ENCODE results near the gene STRN4. TPM values are rescaled to one million over a fixed set of nuclear protein-coding genes. Genes with fewer than 3 reads are reported as not detected.

The STRN4 gene
- total RNA-seq, 1 donor from 2014 or later: 46.1 TPM

DNA sequence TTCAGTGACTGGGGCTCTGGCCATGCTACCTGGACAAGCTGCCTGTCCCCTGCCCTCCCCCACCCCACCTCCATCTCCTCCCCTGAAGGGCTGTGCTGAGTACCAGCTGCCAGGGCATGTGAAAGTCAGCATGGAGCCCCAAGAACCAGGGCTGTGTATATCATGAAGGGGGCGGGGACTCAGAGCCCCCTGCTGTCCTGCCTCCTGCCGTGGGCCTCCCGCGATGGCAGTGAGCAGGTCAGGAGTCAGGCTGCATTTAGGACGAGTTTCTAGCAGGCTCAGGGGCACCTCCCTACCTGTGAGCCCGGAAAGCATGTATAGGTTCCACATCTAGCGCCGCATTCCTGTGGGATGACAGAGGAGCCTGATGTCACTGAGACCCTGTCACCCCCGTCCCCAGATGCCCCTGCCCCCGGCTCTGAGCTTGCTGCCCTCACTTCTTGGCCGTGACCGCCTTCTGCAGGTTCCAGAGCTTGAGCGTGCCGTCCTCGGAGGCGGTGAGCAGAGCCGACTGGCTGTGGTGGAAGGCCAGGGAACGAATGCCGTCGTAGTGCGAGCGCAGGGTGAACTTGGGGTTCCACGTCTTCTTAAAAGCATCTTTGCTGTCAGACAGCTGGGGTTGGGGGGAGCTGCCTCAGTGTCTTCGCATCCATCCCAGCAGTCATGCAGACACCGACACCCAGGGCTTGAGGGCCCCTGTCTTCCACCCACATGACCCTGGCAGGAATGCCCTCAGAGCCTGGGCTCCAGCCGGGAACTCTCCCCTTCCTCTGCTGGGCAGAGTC lies 21.0 kb downstream of the STRN4 start:
- no peak for DNase-seq

DNA sequence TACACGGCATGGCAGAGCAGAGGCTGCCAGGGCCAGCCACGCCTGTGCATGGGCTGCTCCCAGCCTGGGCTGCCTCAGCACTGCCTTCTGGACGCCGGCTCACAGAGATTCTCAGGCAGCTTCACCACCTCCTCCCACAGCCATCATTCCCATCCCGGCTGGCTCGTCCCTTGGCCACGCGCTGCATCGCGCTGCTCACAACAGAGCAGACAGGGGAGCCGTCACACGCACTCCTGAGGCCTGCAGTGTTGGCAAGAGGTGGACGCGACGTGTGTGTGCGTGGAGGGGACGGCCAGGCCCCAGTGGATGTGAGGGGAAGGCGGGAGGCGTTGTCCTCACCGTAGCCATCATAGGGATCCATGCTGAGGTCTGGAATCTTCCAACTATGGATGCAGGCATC lies 21.8 kb downstream of the STRN4 start:
- no peak for DNase-seq

DNA sequence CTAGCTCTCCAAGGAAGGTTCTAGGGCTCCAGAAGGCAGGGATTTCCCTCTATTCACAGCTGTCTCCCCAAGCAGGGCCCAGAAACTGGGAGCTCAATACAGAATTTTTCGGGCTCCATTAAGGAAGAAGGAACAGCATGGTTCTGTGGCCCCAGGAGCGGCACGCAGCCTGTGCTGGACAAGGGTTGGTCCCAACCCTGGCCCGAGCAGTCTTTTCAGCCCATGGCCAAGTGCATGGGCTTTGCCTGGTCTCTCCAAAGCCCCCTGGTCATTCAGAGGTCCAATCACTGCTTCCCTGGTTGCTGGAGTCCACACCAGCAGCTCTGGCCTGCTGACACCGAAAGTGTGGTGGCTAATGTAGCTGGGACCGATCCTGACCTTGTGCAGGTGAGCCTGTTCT lies 22.8 kb downstream of the STRN4 start:
- no peak for DNase-seq

DNA sequence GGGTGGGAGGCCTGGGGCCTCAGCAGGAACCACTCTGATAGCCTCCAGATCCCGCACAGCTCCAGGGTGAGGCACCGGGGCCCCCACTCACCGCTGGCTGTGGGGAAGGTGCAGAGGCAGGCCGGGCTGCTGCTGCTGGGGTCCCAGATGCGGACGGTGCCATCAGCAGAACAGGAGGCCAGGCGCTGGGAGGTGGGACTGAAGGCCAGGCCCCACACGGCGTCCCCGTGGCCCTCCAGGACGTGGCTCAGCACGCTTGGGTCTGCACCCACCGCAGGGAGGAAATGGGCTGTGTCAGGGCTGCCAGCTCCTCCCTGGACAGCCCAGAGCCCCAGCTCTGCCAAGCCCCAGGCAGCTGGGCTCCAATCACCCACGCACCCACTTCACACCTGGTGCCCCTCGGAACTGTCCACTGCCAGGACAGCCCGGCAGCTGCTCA lies 23.2 kb downstream of the STRN4 start:
- DNase-seq: no peak

DNA sequence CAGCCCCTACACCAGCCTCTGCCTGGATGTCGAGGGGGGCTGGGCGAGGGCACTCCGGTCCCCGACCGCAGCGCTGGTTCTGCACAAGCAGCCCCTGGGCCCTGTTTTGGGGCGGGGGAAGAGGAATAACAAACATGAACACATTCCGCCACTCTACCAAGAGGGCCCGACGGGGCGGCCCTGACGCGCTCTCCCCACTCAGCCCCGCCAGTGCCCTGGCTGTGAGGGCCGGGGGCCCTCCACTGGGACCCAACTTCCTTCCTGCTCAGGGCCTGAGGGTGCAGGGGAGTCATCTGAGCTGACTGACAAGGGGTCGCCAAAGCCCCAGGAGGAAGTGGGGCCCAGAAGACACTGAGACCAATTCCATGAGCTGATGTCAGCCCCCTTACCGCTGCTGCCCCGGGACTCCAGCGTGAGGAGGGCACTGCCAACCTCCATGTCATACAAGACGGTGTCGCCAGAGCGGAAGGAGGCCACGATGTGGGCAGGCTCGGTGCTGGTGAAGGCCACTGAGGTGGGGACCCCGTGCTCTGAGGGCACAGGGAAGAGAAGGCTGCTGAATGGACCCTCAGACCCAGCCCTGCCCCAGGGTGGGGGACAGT lies 23.7 kb downstream of the STRN4 start:
- no peak for DNase-seq

DNA sequence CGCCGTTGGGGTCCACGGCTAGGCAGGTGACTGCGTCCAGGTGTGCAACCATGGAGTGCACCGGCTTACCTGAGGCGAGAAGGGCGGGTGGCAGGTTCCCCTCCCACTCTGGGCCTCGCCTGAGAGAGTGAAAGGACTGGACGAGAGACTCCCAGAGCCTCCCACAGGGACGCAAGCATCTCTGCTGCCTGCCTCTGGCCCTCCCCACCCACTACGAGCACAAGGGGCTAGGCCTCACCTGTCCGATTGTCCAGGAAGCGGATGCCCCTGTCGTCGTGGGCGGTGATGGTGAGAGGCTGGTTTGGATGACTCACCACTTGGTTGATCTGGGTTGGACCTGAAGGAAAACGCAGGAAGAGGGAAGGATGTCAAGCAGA lies 24.3 kb downstream of the STRN4 start:
- no peak for DNase-seq

DNA sequence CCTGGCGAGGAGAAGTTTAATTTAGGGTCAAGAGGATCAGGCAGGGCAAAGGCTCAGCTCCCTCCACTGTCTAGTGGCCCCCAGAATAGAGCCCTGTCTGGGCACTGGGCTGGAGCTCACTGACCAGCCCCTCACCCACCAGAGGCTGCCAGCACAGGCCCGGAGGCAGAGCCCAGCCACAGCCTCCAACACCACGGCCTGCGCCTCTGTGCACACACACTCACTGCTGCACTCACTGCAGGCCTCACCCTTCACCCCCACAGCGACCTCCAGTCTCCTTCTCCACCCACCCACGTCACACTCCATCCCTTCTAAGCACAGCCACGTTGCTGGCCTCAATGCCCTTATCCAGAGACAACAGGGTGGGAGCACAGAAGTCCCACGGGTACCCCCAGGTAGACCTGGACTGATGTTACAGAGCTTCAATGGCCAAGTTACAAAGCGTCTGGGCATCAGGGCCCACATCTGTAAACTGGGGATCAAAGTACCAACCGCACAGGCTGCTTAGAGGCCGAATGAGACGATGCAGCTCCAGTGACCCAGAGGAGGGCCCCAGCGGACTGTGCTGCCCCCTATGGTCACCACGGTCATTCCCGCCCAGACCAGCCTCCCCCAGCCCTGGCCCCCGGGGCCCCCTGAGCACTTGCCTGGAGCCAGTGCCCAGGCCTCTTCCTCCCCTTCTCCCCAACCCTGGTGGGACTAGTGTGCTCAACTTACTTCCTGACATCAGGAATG lies 24.8 kb downstream of the STRN4 start:
- DNase-seq: no peak

DNA sequence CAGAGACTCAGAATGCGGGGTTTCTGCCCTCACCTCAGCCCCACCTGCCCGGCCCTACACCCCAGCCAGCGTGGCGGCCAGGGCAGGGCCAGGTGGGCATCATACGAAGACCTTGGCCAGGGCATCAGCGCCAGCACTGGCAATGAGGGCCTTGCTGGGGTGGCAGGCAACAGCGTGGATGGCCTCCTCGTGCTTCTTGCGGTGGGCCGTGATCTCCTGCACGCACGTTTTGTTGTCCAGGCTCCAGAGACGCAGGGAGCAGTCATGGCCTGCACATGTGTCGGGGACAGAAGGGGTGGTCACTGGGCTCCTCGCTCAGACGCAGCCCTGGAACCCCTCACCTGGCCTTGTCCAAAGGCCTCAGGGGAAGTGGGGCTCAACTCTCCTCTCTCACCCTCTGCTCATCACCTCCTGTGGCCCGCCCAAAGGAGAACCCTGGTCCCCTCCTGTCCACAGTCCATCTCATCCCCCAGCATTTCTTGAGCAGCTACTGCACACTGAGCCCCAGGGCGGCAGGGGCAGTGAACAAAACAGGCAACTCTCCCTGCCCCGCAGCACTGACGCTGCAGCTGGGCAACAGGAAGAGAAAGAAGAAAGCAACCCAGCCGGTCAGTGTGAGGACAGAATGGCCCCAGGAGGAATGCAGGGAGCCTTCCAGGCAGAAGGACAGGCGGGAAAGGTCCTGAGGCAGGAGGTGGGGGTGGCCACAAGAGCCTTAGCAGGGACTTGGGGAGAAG lies 25.6 kb downstream of the STRN4 start:
- DNase-seq: no peak

DNA sequence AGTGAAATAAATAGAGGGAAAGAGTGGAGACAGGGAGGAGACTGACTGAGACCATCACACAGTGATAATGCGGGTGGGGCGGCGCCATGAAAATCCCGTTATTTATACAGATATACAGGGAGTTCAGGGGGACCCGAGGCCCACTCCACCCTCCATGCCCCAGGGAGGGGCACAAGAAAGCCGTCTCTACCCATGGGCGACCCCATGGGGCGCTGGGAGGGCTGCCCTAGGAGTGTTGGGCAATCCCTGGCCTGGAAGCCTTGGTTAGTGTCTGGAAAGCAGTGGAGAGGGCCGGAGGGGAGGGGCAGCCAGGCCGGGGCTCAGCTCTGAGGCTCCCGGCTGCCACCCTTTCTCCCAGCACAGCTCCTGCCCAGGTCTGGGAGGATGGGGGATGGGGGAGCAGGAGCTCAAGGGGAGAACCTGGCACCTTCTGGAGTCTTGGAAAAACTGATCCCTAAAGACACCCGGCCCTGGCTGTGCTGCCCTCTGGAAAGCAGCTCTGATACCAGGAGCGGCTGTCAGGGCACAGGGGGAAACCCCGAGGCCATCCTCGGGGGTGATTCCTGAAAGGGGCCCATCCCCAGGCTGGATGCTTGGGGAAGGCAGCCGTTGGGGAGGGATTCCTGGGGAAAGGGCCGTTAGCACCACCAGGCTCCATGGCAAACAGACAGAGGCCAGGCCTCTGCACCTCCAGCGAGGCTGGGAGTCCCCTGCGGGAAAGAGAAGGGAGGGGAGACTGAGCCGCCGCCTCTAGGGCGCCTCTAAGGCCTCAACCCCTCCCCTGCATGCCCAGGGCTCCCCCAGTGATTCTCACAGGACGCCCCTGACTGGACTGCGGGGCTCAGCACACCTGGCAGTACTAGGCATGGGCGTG lies 26.4 kb downstream of the STRN4 start:
- DNase-seq: no peak

DNA sequence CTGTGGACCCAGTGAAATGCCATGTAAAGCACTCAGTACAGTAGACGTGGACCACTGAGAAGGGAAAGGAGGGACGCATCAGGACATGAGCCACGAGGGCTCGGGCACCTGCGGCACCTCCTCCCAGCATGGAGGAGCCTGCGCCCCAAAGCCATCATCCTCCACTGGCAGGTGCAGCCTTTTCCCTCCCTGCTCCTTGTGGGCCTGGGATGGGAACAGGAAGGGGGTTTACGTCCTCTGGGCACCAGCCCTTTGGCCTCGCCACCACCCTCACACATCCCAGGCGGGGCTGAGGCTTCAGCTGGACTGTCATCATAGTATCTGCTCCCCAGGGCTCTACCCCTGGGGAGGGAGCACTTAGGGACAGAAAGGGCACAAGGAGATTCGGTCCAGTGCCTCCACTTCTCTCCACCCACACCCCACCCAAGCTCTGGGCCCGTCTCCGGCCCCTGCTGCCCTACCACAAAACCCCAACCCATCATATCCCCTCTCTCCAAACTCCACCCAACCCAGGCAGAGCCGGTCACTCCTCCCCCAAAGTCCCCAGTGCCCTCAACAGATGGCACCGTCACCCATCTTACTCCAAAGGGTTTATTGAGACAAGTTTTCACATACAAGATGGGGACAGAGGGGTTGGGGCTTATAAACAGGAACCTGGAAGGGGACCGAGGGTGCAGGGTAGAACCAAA lies 27.2 kb downstream of the STRN4 start:
- DNase-seq: no peak

DNA sequence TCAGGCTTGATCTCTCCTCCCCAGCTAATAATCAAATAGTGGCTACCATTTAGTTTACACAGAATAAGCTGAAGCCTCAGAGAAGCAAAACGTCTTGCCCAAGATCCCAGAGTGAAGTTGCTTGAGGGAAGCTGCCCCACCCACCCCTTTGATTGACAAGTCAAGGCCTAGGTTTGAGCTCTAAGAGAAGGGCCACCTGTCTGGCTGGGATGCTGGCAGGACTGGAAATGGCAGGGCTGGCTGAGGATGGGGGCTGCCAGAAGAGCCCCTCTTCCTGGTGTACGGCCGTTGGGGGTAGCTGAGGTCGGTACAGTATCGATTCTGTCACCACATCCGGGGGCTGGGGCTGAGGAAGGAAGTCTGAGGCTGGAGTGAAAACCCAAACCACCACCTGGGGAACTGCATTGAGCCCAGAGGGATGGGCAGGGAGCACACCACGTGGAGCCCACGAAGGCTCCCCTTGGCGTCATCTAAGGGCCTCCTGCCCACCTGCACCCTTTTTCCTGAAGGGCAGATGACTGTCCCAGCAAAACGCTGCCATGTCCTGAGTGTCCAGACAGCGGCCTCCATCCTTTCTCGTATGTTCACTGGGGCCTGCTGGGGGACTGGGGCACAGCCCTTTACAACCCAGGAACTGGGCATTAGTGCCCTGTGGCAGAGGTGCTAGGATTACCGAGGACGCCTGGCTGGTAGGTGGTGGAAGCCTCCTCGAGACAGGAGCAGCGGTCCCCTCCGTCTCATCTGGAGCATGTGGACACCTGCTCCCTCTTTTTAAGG lies 27.9 kb downstream of the STRN4 start:
- DNase-seq: peak; percentile 23

DNA sequence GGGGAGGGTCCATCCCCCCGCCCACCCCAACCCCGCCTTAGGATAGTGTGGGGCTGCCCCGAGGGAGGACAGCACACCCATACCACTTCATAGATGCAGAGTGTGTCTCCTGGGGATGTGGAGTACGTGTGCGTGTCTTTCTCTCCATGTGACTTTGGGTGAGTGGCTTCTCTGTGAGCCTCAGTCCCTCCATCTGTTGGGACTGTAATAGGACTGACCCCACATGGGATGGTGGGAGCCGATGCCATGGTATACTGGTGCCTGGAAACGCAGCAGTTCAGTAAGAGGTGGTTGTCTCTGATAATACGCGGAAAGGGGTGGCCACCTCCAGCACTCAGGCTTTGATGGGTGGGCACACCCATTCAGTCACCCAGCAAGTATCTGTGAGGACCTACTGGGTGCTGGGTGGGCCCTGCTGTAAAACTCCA lies 28.5 kb downstream of the STRN4 start:
- DNase-seq: no peak

DNA sequence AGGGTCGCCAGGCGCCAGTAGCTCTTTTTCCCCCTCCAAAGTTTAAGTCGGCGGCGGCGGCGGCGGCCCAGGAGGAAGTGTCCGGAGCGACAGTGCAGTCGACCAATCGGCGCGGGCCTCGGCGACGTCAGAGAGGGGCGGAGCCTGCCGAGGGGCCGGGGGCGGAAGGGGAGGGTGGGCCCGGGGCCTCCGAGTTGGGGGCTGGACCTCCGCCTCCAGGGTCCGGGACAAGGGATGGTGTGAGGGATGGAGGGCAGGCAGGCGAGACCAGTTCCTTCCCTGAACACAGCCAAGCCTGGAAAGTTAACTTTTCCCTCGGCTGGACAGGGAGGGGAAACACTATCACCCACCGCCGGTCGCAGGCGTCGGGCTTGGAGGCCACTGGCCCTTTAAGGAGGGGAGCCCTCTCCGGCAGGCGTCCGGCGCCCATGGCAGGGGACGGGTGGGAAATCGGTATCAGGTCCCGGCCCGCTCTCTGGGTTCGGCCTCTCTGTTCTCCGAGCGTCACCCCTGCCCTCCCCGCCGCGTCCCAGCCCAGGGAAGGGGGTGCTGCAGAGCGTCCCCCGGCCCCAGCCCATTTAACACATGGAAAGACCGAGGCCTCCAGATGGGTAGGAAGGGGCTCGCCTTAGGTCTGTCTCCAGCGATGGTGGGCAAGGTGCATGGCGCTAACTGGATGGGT lies 29.1 kb downstream of the STRN4 start, which contains the start of gene PRKD2:
Gene PRKD2, minus strand, starts transcription at position 81 of the 682 bp plus-strand sequence. CDS start 744 bp downstream, outside the sequence.
- DNase-seq: peak; percentile 95

DNA sequence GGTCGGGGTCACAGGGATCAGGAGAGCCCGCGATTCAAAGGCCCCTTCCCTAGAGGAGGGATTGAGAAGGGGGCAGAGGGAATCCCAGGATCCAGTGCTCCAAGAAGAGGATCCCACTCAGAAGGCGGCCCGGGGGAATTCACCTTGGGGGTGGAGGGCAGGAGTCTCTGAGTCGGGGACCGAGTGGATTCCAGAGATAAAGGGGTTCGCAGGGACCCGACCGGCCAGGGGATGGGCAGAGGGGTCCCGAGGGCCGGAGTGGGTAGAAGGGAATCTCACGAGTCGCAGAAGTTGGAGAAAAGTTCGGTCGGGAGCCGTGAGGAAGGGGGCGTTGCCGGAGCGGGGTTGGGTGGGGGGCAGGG lies 29.6 kb downstream of the STRN4 start:
- no peak for DNase-seq

DNA sequence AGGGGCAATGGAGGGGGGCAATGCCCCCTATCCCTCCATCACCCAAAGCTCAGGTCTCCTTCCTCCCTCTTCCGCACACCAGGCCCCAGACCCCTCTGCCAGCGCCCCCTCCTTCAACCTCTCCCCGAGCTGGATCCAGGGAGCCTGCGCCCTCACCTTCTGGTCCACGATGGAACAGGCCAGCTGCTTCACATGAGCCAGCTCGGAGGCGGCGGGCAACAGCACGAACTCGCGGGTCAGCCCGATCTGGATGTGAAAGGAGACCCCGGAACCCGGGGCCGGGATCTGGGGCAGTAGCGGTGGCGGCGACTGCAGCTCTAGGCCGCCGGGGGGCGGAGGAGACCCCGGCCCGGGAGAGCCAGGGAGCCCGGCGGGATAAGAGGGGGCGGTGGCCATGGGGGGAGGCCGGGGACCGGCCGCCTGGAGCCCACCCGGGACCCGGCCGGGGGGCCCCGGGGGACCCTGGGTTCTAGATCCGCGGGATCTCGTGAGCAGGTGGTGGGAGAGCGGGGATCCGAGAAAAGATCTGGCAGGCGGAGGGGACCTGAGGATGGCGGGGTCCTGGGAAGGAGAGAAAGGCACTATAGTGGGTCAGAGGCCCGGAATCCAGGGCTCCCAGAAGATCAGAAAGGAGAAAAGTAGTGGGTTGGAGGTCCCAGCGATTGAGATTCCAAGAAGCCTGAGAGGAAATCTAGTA lies 30.1 kb downstream of the STRN4 start:
- DNase-seq: peak; percentile 38

DNA sequence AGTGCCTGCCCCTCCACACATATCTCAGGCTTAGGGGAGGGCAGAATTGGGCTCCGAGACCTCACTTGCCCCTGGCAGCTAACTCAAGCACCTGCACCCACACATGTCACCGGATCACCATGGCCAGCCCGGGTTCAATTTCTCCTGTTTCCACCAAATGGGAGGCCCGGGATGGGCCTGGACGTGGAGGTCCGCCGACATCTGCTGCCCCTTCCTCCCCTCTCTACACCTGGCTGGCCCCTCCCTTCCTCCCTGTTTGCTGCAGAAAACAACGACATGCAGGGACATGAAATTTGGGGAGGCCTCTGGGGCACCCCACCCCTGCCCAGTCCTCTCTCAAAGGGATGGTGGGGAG lies 30.7 kb downstream of the STRN4 start:
- no peak for DNase-seq

DNA sequence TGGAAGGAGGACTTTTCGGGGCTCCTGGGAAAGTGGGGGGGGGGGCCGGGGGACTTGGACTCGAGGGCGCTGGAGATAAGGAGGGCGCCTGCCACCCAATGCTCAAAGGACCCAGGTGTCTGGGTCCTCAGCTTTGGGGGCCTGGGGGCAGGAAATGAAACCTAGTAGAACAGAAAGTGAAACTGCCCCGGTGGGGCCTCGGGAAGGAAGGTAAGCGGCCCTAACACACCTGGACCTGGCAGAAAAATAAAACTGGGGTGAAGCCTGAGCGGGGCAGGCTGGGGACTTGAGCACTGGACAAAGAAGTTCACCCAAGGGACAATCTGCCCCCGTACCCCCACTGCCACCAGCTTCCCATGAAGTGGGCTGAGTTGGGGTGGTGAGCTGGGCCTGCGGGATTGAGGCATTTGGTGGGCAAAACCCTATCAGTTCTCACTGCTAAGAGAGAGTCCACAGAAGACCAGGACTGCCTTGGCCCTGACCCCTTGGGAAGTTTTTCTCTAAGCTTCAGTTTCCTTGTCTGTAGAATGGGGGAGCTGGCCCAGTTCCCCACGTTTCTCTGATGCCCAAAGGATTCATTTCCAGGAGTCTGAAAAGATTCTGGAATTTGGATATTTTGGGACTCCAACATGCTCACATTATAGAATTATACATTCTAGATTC lies 31.7 kb downstream of the STRN4 start:
- DNase-seq: no peak

DNA sequence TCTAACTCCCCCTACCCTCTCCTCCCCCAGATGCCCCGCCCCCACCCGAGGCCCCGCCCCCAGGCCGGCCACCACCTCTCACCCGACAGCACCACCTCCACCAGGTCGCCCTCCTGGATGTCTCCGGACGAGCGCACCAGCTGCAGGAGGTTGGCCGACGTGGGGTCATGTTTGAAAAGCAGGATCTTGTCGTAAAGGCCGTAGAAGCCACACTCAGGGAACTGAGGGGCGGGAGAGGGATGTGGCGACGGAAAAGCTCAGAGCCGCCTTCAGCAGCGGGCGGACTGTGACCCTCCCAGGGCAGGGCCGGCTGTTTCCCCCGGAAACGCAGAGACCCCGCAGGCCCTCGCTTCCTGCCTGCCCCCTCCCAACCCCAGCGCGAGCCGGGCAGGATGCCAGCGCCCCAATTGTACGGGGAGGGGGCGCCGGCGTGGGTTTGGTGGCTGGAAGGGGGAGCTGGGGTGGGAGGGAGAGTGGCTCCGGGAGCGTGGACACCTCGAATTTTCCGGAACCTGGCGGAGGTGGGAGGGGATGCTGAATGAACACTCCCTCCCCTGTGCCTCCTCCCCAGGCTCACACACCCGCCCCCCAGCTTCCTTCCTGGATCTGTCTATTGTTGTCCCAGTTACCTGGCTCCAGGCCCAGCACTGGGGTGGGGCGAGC lies 32.3 kb downstream of the STRN4 start:
- peak; percentile 94 for DNase-seq

Data from tongue (tissue), 2 donors.